Measurements from ENCODE around the gene PDE6A.
"Not testable (repeated sequence)": the region's sequence is repeated elsewhere in the genome, so short reads cannot be mapped to it uniquely, and the experiment has no call there.

PDE6A gene

GRCh38 chr5:149954798-149955197 is 10.2 kb upstream of the PDE6A start:
- H3K4me3 ChIP-seq (ENCODE audit: low read depth, low read length): no peak overlapping the region
- TF ChIP-seq, protein P1, sequence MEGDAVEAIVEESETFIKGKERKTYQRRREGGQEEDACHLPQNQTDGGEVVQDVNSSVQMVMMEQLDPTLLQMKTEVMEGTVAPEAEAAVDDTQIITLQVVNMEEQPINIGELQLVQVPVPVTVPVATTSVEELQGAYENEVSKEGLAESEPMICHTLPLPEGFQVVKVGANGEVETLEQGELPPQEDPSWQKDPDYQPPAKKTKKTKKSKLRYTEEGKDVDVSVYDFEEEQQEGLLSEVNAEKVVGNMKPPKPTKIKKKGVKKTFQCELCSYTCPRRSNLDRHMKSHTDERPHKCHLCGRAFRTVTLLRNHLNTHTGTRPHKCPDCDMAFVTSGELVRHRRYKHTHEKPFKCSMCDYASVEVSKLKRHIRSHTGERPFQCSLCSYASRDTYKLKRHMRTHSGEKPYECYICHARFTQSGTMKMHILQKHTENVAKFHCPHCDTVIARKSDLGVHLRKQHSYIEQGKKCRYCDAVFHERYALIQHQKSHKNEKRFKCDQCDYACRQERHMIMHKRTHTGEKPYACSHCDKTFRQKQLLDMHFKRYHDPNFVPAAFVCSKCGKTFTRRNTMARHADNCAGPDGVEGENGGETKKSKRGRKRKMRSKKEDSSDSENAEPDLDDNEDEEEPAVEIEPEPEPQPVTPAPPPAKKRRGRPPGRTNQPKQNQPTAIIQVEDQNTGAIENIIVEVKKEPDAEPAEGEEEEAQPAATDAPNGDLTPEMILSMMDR (IDR thresholded peaks at IDR 0.05; ENCODE audit: control insufficient read depth, extremely low read depth, insufficient read depth): no peak
- no peak for DNase-seq (ENCODE audit: low read depth)

- DNase-seq (ENCODE audit: low read depth): no peak
- no peak overlapping the region for H3K4me3 ChIP-seq (ENCODE audit: low read depth, low read length)
- TF ChIP-seq, protein P1 (IDR thresholded peaks at IDR 0.05; ENCODE audit: control insufficient read depth, extremely low read depth, insufficient read depth): no peak
Measured at GRCh38 chr5:149953436-149954121, 9.0 kb upstream of the PDE6A start.

DNA sequence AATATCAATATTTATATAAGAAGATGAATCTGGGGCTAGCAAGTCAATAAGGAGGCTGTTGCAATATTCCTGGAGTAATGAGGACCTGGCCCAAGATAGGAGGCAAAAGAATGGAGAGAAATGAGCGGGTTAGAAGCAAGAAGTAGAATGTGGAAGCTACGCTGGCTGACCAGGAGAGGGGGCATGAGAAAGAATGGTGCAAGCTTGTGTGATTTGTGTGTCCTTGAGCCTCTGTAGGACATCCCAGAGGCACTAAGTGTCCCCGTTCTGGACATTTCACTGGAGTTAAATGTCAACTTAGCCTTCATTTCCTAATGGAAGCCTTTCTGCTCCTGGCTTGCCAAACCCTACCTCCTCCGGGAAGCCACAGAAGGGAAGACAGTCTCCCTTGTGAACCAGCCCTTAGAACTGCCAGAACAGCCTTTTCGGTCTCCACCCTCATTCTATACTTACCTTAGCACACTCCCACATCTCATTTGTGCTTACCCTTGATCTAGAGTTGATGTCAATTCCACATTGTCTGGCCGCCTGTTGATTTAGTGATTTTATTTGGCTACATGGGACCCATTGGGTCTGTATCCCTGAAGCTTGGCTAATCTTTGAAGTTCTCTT is 6.7 kb upstream of the PDE6A start:
- no peak for DNase-seq (ENCODE audit: low read depth)
- H3K4me3 ChIP-seq (ENCODE audit: low read depth, low read length): no peak overlapping the region
- TF ChIP-seq, protein P1 (IDR thresholded peaks at IDR 0.05; ENCODE audit: control insufficient read depth, extremely low read depth, insufficient read depth): no peak

DNA sequence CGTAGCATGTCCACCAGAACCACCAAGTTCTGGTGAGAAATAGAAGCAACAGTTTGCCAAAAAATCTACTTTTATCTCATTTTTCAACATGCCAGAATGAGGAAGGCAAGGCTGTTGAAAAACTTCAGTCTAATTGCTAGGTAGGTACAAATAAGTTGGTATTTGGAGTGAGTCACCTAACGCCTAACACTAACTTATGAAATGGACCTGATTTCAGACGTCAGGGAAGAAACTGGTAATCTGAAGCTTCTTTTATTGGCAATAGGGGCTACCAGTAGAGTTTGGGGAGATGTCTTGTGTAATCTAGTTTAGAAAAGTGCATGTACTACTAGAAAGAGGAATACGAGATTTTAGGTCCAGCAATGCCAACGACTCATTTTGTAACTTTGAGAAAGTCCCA is 4.4 kb upstream of the PDE6A start:
- TF ChIP-seq, protein P1 (IDR thresholded peaks at IDR 0.05; ENCODE audit: control insufficient read depth, extremely low read depth, insufficient read depth): no peak
- no peak overlapping the region for H3K4me3 ChIP-seq (ENCODE audit: low read depth, low read length)
- no peak for DNase-seq (ENCODE audit: low read depth)

GRCh38 chr5:149946118-149946517 is 1.5 kb upstream of the PDE6A start:
- TF ChIP-seq, protein P1 (IDR thresholded peaks at IDR 0.05; ENCODE audit: control insufficient read depth, extremely low read depth, insufficient read depth): no peak
- H3K4me3 ChIP-seq (ENCODE audit: low read depth, low read length): no peak overlapping the region
- no peak for DNase-seq (ENCODE audit: low read depth)

GRCh38 chr5:149943177-149943949 is 1.2 kb downstream of the PDE6A start:
- not testable (repeated sequence) for H3K4me3 ChIP-seq (ENCODE audit: low read depth, low read length); DNase-seq (ENCODE audit: low read depth)

- not testable (repeated sequence) for DNase-seq (ENCODE audit: low read depth)
Measured at GRCh38 chr5:149942741-149943169, 1.8 kb downstream of the PDE6A start.

More at GRCh38 chr5:149942741-149943169, 1.8 kb downstream of the PDE6A start:
- not testable (repeated sequence) for H3K4me3 ChIP-seq (ENCODE audit: low read depth, low read length)

All from LNCaP clone FGC (cell line).